Ramos (cell line): ENCODE results near the gene SLC43A2.
"Not testable (repeated sequence)": the region's sequence is repeated elsewhere in the genome, so short reads cannot be mapped to it uniquely, and the experiment has no call there.

ENCODE experiments used
- in situ Hi-C: fragments of 300-500 bp; cut with MboI; formaldehyde crosslinking; loops from one replicate; pipeline ENCODE4 v1.14.3; 2022; ENCODE audit warnings: low sequenced_read_pairs; ENCODE audit not compliant: unreplicated experiment

The SLC43A2 gene

GRCh38 chr17:1568950-1569810 lies 59.5 kb downstream of the SLC43A2 start:
- in situ Hi-C loops, result no loop called here

- in situ Hi-C loops, result no loop called here
Measured at GRCh38 chr17:1566505-1567199, 62.0 kb downstream of the SLC43A2 start.

- in situ Hi-C loops, result no loop called here
Measured at GRCh38 chr17:1565877-1566276, 62.8 kb downstream of the SLC43A2 start.

- in situ Hi-C loops, result no loop called here
Measured at GRCh38 chr17:1563786-1564613, 64.6 kb downstream of the SLC43A2 start.

GRCh38 chr17:1563471-1563785 lies 65.2 kb downstream of the SLC43A2 start:
- in situ Hi-C loops, result not testable (repeated sequence)

- in situ Hi-C loops, result no loop called here
Measured at GRCh38 chr17:1562176-1562643, 66.4 kb downstream of the SLC43A2 start.

GRCh38 chr17:1561420-1562175 lies 67.0 kb downstream of the SLC43A2 start:
- in situ Hi-C loops, result no loop called here

- in situ Hi-C loops, result no loop called here
Measured at GRCh38 chr17:1560858-1561355, 67.7 kb downstream of the SLC43A2 start.

GRCh38 chr17:1560101-1560857 lies 68.4 kb downstream of the SLC43A2 start:
- in situ Hi-C loops, result no loop called here

GRCh38 chr17:1559047-1560043 lies 69.3 kb downstream of the SLC43A2 start:
- in situ Hi-C loops, result no loop called here

- in situ Hi-C loops, result no loop called here
Measured at GRCh38 chr17:1558401-1558800, 70.2 kb downstream of the SLC43A2 start.

GRCh38 chr17:1557355-1558095 lies 71.1 kb downstream of the SLC43A2 start:
- in situ Hi-C loops, result no loop called here

GRCh38 chr17:1555651-1556471 lies 72.8 kb downstream of the SLC43A2 start:
- in situ Hi-C loops, result no loop called here

GRCh38 chr17:1554751-1555540 lies 73.7 kb downstream of the SLC43A2 start:
- in situ Hi-C loops, result no loop called here

- in situ Hi-C loops, result no loop called here
Measured at GRCh38 chr17:1553354-1554266, 75.0 kb downstream of the SLC43A2 start.
